ENCODE results near the gene SLFN12L. TPM values are rescaled to one million over a fixed set of nuclear protein-coding genes. Genes with fewer than 3 reads are reported as not detected.
A peak's percentile ranks its signal among the peaks of the same experiment; 100 is the strongest.
"Not testable (repeated sequence)": the region's sequence is repeated elsewhere in the genome, so short reads cannot be mapped to it uniquely, and the experiment has no call there.

Gene SLFN12L
- total and polyA plus RNA-seq, 10 donors = 0.39 to 39.5 (median 30.8) TPM

GRCh38 chr17:35510052-35510451 is 27.4 kb downstream of the SLFN12L start:
- TF ChIP-seq POLR2A (IDR thresholded peaks at IDR 0.05) = no peak
- TF ChIP-seq CTCF (IDR thresholded peaks at IDR 0.05 in 8 of 11, conservative IDR thresholded peaks at IDR 0.05 in 3 of 11) = no peak
- TF ChIP-seq POLR2AphosphoS5 (IDR thresholded peaks at IDR 0.05) = no peak
- Histone ChIP-seq H3K9me3 (peaks cover 0 to 21% (median 16%) of the 10 kb centered on the region in 8 donors), H3K36me3 (peaks cover 0 to 28% (median 0%) of the 10 kb centered on the region in 6 donors), H3K4me3 (no peak overlapping the region), H3K27ac (no peak overlapping the region), H3K27me3 (replicated peaks in 1 of 7) (peaks cover 0 to 5% (median 0%) of the 10 kb centered on the region in 7 donors), H3K4me1 (peaks cover 0 to 27% (median 1%) of the 10 kb centered on the region in 6 donors)
- 93 to 99% (median 93%) methylated on average over 2 of the region's 2 CpGs for WGBS, 5 donors
- DNase-seq = no peak
- intact Hi-C loops (cut with DNase I; ENCODE audit: low total_unique reads) = no loop called here

- DNase-seq; intact Hi-C loops (cut with DNase I; ENCODE audit: low total_unique reads): not testable (repeated sequence)
- WGBS, 5 donors = 82 to 92% (median 86%) methylated on average over 3 of the region's 3 CpGs
Measured at GRCh38 chr17:35507714-35508113, 29.8 kb downstream of the SLFN12L start.

GRCh38 chr17:35499548-35499947 is 37.9 kb downstream of the SLFN12L start:
- Histone ChIP-seq H3K27ac (no peak overlapping the region), H3K4me1 (peaks cover 8 to 58% (median 24%) of the 10 kb centered on the region in 6 donors), H3K36me3 (peaks cover 0 to 11% (median 0%) of the 10 kb centered on the region in 6 donors), H3K9me3 (peaks cover 0 to 11% (median 2%) of the 10 kb centered on the region in 8 donors), H3K27me3 (replicated peaks in 1 of 7) (peaks cover 0 to 63% (median 44%) of the 10 kb centered on the region in 7 donors), H3K4me3 (no peak overlapping the region)
- TF ChIP-seq POLR2A (IDR thresholded peaks at IDR 0.05) = no peak
- TF ChIP-seq CTCF (IDR thresholded peaks at IDR 0.05 in 8 of 11, conservative IDR thresholded peaks at IDR 0.05 in 3 of 11) = no peak
- WGBS, 5 donors = 47 to 100% (median 66%) methylated on average over 2 of the region's 2 CpGs
- DNase-seq = no peak
- intact Hi-C loops (cut with DNase I; ENCODE audit: low total_unique reads) = no loop called here

More at GRCh38 chr17:35507714-35508113, 29.8 kb downstream of the SLFN12L start:
- not testable (repeated sequence) for H3K4me3 ChIP-seq; H3K27me3 ChIP-seq (replicated peaks in 1 of 7); H3K27ac ChIP-seq; H3K4me1 ChIP-seq
- H3K36me3 ChIP-seq = peaks cover 0 to 22% (median 0%) of the 10 kb centered on the region in 6 donors
- H3K9me3 ChIP-seq = peaks cover 0 to 21% (median 16%) of the 10 kb centered on the region in 8 donors

- no peak for DNase-seq
- H3K36me3 ChIP-seq = peaks cover 0 to 11% (median 0%) of the 10 kb centered on the region in 6 donors
- 37 to 56% (median 52%) methylated on average over 12 of the region's 12 CpGs for WGBS, 5 donors
- H3K4me3 ChIP-seq = peak overlapping the region in 1 of 8 donors; percentile 38
- TF ChIP-seq POLR2AphosphoS5 (IDR thresholded peaks at IDR 0.05) (no peak), POLR2A (IDR thresholded peaks at IDR 0.05) (no peak)
- intact Hi-C loops (cut with DNase I; ENCODE audit: low total_unique reads) = no loop called here
- H3K9me3 ChIP-seq = peaks cover 0 to 11% (median 2%) of the 10 kb centered on the region in 8 donors
- H3K27me3 ChIP-seq (replicated peaks in 1 of 7) = peaks cover 0 to 72% (median 49%) of the 10 kb centered on the region in 7 donors
- peaks cover 8 to 67% (median 24%) of the 10 kb centered on the region in 6 donors for H3K4me1 ChIP-seq
- no peak overlapping the region for H3K27ac ChIP-seq
Measured at GRCh38 chr17:35498448-35499178, 38.9 kb downstream of the SLFN12L start.

Data from spleen (tissue), 11 donors.